ENCODE data around the gene SNX32.

The SNX32 gene

DNA sequence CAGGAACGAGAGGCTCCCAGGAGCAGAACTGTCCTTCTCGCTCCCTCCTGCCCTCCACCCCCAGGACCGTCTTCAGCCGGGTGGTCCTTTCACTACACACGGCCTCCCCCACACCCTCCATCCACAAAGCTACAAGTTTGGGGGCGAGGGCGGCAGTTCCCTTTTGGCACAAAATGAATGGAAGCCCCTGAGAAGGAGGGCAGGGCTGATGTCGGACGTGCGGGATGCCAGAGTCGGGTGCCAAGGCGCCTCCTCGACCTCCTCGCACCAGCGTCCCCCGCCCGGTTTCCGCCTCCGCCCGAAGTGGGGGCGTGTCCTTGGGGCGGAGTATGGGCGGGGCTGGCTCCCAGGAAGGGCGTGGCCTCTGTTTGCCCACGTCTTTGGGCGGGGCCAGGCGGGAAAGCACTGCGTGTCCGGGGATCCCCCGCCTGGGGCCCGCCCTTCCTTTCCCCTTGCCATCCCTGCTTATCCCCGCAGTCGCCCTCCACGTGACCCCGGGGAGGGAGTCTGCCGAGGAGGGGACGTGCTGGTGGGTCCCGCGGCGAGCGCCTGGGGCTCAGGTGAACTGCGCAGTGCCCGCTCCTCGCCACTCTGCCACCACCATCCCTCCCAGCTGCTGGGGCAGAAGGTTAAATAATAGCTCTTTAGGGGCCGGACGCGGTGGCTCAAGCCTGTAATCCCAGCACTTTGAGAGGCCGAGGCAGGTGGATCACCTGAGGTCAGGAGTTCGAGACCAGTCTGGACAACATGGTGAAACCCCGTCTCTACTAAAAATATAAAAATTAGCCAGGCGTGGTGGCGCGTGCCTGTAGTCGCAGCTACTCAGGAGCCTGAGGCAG lies 39.8 kb downstream of the SNX32 start:
- peak overlapping the region; percentile 65 for H3K4me3 ChIP-seq (ENCODE audit: low read length)
- DNase-seq (ENCODE audit: low read depth, low spot score), result peak; percentile 80

- peak; percentile 44 for DNase-seq (ENCODE audit: low read depth, low spot score)
- peak within 1 kb of the TSS; percentile 41 for H3K4me3 ChIP-seq (ENCODE audit: low read length)
Measured at GRCh38 chr11:65879617-65880016, 45.9 kb downstream of the SNX32 start, which contains the start of gene CTSW. CTSW (plus strand) TSS chr11:65879837; CDS start chr11:65879855, 18 bp downstream.

DNA sequence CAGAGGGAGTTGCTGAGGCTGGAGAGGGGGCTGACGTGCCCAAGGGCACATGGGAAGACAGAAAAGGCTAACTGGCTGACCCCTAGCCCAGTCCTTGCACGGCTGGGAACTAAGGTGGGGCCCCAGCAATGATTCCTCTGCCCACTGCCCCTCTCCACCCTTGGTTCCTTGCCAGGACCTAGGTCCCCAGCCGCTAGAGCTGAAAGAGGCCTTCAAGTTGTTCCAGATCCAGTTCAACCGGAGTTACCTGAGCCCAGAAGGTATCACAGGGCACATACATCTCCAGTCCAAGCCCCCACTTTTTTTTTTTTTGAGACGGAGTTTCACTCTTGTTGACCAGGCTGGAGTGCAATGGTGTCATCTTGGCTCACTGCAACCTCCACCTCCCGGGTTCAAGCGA lies 46.3 kb downstream of the SNX32 start:
- peak overlapping the region; percentile 41 for H3K4me3 ChIP-seq (ENCODE audit: low read length)
- DNase-seq (ENCODE audit: low read depth, low spot score), result no peak

DNA sequence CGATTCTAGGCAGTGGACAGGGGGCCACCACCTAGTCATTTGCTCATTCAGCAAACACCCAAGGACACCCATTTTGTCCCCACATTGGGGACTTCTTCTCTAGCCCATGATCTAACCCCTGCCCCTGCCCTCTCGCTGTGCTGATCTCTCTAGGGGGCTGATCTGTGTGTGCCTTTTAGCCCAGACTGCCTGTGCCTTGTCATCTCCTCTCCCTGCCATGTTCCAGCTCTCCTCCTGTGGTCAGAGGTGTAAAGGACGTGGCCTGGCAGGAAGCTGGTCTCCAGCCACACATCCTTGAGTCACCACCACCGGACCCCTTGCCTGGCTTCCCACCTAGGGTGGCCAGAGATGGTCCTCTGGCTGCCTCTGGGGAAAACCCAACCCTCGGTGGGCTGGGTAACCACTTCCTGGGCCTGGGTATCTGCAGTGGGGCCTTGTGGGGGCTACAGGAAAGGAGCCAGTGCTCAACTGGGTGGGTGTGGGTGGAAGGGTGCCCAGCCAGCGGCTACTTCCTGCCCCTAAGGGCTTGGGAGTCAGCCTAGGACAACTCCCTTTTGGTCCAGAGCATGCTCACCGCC lies 47.2 kb downstream of the SNX32 start:
- H3K4me3 ChIP-seq (ENCODE audit: low read length), result no peak overlapping the region
- DNase-seq (ENCODE audit: low read depth, low spot score), result no peak

DNA sequence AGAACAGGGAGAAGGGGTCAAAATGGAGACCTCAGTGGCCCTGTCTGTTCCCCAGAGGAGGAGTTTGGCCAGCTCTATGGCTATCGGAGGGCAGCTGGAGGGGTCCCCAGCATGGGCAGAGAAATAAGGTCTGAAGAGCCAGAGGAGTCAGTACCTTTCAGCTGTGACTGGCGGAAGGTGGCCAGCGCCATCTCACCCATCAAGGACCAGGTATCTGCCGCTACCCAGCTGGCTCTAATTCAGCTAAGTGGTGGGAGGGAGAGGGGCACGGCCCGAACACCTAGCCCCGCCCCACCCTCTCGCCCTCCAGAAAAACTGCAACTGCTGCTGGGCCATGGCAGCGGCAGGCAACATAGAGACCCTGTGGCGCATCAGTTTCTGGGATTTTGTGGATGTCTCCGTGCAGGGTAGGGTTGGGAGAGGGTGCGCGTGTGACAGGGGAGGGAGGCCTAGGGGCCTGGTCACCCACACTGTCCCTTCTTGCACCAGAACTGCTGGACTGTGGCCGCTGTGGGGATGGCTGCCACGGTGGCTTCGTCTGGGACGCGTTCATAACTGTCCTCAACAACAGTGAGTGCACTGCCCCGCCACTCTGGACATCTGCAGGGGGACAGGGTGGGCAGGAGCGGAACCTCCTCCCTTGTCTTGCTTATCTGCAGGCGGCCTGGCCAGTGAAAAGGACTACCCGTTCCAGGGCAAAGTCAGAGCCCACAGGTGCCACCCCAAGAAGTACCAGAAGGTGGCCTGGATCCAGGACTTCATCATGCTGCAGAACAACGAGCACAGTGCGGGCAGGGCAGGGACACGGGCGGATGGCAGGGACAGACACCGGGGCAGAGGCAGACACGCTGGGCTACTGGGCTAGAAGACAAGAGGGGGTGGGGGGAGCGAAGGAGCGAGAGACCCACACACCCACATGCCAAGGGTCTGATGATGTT lies 48.6 kb downstream of the SNX32 start:
- no peak for DNase-seq (ENCODE audit: low read depth, low spot score)

GRCh38 chr11:65883058-65883761 lies 49.4 kb downstream of the SNX32 start:
- no peak for DNase-seq (ENCODE audit: low read depth, low spot score)
- H3K4me3 ChIP-seq (ENCODE audit: low read length), result no peak overlapping the region

More for the DNA sequence above, 48.6 kb downstream of the SNX32 start:
- no peak overlapping the region for H3K4me3 ChIP-seq (ENCODE audit: low read length)

- DNase-seq (ENCODE audit: low read depth, low spot score), result no peak
- no peak overlapping the region for H3K4me3 ChIP-seq (ENCODE audit: low read length)
Measured at GRCh38 chr11:65883786-65884715, 50.3 kb downstream of the SNX32 start.

DNA sequence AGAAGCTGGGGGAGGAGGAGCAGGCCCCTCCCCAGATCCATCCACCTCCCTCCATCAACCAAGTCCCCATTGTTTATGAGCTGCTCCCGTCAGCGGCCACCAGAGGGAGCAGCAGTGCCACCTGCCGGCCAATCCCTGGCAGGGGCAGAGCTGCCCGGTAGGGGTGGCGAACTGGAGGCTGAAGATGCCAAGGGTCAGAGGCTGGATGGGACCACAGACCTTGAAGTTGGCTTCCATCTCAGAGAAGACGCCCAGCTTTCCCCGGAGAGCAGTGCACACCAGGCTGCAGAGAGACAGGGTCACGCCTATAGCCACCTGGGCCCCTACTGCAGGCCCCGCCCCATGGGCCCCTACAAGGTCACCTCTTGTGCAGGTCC lies 50.9 kb downstream of the SNX32 start:
- DNase-seq (ENCODE audit: low read depth, low spot score), result peak; percentile 71
- no peak overlapping the region for H3K4me3 ChIP-seq (ENCODE audit: low read length)

GRCh38 chr11:65885231-65885630 lies 51.5 kb downstream of the SNX32 start:
- no peak overlapping the region for H3K4me3 ChIP-seq (ENCODE audit: low read length)
- DNase-seq (ENCODE audit: low read depth, low spot score), result no peak

DNA sequence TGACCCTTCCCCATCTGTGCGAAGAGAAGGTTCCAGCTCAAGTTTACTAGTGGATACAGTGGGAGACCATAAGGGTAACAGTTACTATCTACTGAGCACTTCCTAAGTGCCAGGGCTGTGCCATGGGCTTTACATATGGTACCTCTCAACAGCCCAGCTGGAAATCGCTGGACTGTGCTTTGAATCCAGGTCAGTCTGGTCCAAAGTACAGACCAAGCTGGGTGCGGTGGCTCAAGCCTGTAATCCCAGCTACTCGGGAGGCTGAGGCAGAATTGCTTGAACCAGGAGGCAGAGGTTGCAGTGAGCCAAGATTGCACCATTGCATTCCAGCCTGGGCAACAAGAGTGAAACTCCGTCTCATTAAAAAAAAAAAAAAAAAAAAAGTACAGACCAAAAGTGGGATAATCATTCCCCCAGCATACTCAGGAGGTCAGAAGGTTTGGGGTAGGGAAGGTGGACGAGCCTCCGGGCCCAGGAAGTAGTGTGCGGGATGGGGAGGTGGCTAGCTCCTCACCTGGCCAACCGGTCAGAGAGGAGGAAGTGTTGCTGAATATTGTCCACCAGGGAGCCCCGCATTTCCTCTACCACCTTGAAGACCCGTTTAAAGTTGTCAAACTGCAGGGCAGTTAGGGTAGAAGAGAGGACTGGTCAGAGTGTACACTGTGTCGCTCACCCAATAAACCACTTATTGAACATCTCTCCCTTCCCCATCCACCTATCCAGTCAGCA lies 52.2 kb downstream of the SNX32 start:
- H3K4me3 ChIP-seq (ENCODE audit: low read length), result no peak overlapping the region
- DNase-seq (ENCODE audit: low read depth, low spot score), result no peak

DNA sequence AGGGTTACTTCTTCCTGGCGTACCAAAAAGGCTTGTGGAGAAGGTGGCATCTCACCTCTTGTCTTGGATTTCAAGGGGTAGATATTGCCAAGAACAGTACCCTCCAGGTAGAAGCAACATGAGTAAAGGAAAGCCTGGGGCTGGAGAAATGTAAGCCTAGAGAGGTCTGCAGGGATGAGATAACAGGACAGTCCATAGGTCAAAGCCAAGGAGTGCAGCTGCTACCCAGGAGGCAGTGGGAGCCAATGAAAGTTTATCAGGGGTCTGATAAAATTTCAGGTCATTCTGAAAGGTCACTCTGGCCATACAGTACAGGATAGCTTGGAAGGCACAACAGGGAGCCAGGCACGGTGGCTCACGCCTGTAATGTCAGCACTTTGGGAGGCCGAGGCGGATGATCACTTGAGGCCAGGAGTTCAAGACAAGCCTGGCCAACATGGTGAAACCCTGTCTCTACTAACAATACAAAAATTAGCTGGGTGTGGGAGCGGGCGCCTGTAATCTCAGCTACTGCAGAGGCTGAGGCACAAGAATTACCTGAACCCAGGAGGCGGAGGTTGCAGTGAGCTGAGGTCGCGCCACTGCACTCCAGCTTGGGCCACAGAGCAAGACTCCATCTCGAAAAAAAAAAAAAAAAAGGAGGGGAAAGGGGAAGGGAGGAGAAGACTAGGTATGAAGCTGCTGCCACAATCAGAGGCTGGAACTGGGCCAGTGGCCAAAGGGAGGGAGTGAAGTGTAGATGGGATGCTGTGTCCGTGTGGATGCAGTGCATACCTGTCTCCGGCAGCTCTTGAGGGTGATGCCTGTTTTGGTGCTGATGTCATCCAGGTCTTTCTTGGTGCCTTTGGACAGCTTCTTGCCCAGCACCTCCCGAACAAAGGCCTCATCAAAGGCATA lies 53.3 kb downstream of the SNX32 start:
- no peak for DNase-seq (ENCODE audit: low read depth, low spot score)
- H3K4me3 ChIP-seq (ENCODE audit: low read length), result peak overlapping the region; percentile 92

DNA sequence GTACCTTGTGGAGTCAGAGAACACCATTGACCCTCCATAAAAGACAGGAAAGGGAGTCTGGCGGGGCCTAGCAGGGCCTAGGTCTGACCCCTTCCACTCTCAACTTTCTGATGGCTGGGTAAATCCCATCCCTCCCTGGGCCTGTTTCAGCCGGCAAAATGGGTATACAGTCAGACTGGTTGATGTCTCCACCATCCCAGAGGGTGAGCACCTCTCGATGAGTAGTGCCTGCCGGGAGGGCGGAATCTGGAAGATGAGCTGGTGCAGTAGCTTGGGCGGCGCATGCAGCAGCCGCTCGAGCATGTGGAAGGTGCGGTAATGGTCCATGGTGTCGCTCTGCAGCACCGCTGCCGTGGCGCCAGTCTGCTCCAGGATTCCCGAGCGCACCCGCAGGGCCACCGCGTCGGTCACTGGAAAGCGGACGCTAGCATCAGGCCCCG lies 54.0 kb downstream of the SNX32 start:
- no peak for DNase-seq (ENCODE audit: low read depth, low spot score)
- H3K4me3 ChIP-seq (ENCODE audit: low read length), result peak overlapping the region; percentile 92

DNA sequence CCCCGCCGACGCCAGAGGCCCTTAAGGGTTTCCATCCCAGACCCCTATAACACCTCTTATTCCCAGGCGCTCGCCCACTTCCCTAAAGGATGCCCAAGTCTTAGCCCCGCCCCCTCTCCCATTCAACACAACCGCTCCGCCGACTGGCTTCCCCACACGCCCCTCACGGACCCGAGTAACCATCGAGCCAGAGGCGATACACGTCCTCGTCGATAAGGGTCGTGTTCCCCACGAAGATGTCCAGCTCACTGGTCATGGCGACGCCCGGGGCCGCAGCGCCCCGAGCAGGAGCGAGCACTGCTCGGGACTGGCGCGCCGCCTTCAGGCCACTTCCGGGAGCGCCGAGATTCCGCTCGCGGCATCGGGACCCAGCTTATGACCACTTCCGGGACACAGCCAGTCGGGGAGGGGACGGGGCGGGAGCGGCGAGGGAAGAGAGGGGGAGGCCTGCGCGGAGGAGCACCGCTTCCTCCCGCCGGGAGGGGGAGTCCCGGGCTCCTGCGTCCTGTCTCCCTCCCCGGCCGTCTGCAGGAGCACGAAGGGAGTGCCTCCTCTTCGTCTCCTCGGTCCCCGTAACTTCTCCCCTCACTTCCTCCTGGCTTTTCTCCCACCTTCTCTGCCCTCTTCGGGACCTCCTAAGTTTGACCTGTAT lies 54.5 kb downstream of the SNX32 start, which contains the start of gene FIBP:
FIBP (minus strand) TSS at position 309 of the 652 bp plus-strand sequence; CDS start at position 256, 53 bp downstream.
- H3K4me3 ChIP-seq (ENCODE audit: low read length), result peak within 1 kb of the TSS; percentile 92
- DNase-seq (ENCODE audit: low read depth, low spot score), result peak; percentile 93

- H3K4me3 ChIP-seq (ENCODE audit: low read length), result peak within 1 kb of the TSS; percentile 67
- DNase-seq (ENCODE audit: low read depth, low spot score), result peak; percentile 92
Measured at GRCh38 chr11:65890324-65891218, 56.8 kb downstream of the SNX32 start, which contains the start of gene CCDC85B. CCDC85B (plus strand) TSS chr11:65890673; CDS start chr11:65890784, 111 bp downstream.

Measured in Jurkat, Clone E6-1 (cell line).